Activated CD4-positive, alpha-beta T cell treated with anti-CD3 and anti-CD28 coated beads for 48 hours (primary cell): Measurements from ENCODE around the gene FSIP1.
"Not testable (repeated sequence)": the region's sequence is repeated elsewhere in the genome, so short reads cannot be mapped to it uniquely, and the experiment has no call there.

Experiments
- DNase-seq: peaks from one replicate; pipeline ENCODE4 v3.0.0-alpha.2; 2020

The FSIP1 gene

GRCh38 chr15:39782441-39783138 is at the start of gene FSIP1:
FSIP1 (minus strand) TSS chr15:39782841; CDS start chr15:39776524, 6,317 bp downstream.
- DNase-seq, result peak; percentile 97

- no peak for DNase-seq
Measured at GRCh38 chr15:39830166-39830565, 47.5 kb upstream of the FSIP1 start.

DNA sequence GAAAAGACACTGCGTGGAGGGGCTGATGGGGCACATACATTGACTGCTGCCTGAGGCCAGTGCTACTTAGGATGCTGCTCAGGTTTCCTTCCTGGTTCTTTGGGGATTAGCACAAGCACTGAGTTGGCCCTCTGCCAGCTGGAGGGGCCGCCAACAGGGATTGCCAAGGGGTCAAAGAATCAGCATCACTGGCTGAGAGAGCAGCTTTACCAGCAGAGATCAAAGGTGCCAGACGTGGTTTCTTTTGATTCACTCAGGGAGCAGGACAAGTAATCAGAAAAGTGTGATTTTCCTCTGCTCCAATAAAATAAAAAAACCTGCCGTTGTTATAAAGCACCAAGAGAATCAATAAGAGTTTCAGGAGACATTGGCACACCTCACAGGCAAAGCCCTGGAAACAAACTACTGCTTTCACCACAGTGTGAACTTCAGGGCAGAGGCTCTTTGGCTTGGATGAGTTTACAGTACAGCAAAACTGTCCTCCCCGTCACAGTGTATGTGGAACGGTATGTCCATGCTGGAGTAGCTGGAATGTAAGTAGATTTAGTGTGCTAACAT is 45.8 kb upstream of the FSIP1 start:
- no peak for DNase-seq

DNA sequence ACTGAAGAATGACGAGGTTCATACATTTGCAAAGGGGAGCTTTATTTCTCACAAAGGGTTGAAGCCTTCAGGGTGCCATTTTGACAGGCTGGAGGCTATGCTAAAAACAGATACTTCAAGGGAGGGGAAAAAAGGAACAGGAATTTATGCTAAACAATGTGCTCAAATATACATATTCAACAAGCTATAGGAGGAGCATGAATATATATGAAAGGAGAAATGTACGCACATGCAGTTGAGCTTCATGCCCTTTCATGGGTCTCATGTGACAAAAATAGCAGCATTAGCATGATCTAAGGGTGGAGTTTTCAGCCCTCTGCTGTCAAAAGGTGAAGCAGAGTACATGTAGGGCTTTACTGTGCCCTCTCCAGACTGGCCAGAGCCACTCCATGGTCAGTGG is 44.3 kb upstream of the FSIP1 start:
- DNase-seq, result no peak

- no peak for DNase-seq
Measured at GRCh38 chr15:39823634-39824033, 41.0 kb upstream of the FSIP1 start.

DNA sequence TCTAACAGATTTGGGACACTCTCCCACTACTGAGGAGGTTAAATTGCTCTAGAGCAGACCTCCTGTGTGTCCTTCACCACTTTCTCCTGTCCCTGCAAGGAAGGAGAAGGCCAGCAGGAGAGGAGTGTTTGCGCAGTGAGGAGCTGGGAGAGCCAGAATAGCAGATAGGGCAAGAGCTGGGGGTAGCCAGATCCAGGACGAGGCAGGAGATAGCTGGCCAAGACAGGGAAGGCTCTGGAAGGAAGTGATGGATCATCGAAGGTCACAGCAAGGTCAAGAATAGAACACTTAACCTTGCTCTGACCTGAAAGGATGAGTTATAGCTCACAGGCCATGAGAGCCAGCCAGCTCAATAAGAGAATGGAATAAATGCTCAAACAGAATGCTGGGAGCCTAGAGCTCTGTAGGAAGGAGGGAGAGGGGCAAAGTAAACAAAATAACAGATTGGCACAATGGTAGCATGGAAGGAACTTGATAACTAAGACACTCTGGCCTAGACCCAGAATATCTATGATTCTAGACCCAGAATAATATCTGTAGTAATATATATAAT is 37.5 kb upstream of the FSIP1 start:
- no peak for DNase-seq

DNA sequence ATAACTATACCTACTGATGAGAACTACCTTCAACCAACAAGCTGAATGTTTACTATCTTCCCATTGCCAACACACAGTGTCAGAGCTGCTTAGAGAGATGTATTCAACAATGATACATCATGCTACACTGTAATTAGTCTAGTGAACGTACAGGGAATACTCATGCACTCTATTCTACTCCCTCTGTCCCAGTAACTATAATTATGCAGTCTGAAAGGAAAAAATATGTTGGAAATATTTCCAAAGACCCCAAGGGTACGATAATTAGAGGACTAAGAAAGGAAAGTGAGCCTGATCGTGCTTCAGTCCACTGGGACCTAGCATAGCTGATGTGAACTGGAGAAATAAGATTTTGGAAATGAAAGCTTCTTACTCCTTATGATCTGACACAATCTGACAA is 36.9 kb upstream of the FSIP1 start:
- no peak for DNase-seq

GRCh38 chr15:39817892-39818291 is 35.3 kb upstream of the FSIP1 start:
- no peak for DNase-seq

- no peak for DNase-seq
Measured at GRCh38 chr15:39814489-39814888, 31.8 kb upstream of the FSIP1 start.

- DNase-seq, result not testable (repeated sequence)
Measured at GRCh38 chr15:39812651-39813050, 30.0 kb upstream of the FSIP1 start.

GRCh38 chr15:39808909-39809308 is 26.3 kb upstream of the FSIP1 start:
- DNase-seq, result no peak

- no peak for DNase-seq
Measured at GRCh38 chr15:39807791-39808190, 25.1 kb upstream of the FSIP1 start.

DNA sequence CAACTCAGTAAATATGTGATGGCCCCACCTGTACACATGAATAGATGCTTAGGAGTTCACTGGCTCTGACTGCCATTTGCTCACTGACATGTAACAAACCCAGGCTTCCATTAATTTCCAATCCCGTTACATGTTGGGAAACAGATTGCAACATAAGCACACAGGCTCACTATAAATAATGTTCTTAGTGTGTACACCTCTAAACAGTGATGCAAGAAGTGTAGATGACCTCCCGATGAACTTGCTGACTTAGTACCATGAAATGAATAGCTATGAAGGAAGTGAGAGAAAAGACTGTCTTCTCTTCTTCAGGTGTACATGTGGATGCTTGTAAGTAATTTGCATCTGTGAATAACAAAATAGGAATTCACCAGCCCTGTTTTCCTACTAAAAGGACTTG is 21.4 kb upstream of the FSIP1 start:
- DNase-seq, result no peak

- DNase-seq, result no peak
Measured at GRCh38 chr15:39803016-39803415, 20.4 kb upstream of the FSIP1 start.

GRCh38 chr15:39801641-39802309 is 19.1 kb upstream of the FSIP1 start:
- peak; percentile 29 for DNase-seq

- no peak for DNase-seq
Measured at GRCh38 chr15:39799552-39800011, 16.9 kb upstream of the FSIP1 start.

DNA sequence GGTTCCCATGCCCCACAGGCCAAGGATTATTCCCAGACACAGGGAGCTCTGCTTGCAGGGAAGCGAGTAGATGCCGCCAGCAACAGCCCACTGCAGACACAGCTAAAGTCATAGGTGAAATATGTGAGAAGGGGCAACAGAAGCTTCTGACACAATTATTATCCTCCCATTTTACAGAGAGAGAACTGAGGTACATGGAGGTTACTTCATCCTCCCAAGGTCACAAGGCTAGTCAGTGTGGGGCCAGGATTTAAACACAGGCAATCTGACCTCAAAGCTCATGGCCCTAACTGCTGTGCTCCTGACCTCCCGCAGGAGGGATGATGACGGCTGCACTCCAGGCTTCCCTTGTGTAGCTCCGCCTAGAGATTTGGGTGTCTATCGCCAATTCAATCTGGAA is 15.7 kb upstream of the FSIP1 start:
- DNase-seq, result no peak

DNA sequence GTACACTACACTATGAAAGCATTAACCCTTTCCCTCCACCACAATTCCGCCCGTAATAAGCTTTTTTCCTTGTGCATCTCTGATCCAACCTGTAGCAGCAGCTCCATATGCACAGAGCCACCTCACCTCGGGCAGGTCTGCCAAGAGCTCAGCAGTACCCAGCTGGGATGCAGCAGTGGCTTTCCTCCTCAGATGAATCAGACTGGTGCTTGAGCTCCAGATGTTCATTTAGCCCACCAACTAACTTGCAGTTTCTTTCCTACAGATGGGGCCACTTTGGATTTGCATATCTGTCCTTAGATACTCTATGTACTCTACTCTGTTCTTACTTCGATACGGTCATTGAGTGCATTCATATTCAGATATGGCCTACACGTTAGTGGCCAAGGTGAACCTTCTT is 14.8 kb upstream of the FSIP1 start:
- DNase-seq, result no peak

DNA sequence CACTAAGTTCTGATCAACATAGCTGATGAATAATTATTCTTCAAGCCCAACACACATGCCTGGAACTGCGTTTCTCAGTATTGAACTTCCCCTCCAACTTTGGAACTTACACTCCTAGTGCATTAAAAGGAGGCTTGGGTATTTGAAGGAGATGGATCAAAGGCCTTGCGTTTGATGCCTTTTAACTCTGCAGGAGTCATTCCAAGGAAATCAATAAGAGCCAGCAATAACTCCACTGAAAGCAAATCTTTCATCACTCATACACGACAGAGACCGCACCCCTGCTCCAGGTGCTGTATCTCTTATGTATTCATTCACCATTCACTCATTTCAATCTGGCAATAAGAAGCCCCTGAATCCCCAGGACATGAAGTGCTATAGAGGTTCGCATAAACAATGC is 14.0 kb upstream of the FSIP1 start:
- no peak for DNase-seq

DNA sequence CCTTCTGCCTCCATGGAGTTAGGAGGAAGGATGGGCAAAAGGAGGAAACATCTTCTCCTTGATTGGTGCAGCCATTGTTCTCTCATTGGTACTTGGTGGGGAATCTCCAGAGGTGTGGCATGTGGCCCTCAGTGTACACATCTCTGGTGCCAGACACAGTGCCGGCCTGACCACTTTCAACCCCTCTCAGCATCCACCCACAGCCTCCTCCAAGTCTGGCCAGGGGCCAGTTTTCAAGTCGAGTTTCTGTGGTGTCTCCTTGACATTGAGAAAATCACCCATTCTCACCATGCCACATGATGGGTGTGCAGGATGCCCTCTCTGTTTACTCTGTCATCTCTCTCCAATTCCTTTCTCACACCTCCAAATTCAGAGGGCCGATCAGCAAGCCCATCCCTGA is 12.8 kb upstream of the FSIP1 start:
- no peak for DNase-seq

DNA sequence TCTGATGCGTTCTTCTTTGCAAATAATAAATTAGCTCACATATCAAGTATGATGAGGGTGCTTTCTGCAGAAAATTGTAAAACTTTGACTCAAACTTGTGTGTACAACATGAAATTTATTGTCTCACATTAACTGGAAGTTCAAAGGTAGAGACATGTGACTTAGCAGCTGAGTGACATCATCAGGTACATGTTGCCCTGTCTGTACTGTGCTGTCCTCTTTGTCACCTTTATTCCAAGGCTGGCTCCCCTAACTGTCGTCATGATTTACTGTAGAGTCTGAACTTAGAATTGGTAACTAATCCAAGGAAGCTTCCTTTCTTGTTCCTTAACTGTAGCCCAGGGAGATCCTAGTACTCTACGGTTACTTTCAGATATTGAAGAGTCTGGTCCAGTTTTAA is 12.3 kb upstream of the FSIP1 start:
- DNase-seq, result no peak

- DNase-seq, result no peak
Measured at GRCh38 chr15:39793923-39794322, 11.3 kb upstream of the FSIP1 start.

GRCh38 chr15:39792844-39793335 is 10.2 kb upstream of the FSIP1 start:
- no peak for DNase-seq
